Measurements from ENCODE around the gene SHKBP1.

- TF ChIP-seq POLR2AphosphoS5 (IDR thresholded peaks at IDR 0.05) (no peak), CTCF (IDR thresholded peaks at IDR 0.05) (no peak), POLR2A (IDR thresholded peaks at IDR 0.05) (no peak)
Observed at GRCh38 chr19:40585982-40586422, 9.3 kb downstream of the SHKBP1 start.
